Measurements from ENCODE around the gene PDCD1LG2.

- TF ChIP-seq EZH2phosphoT487 (IDR thresholded peaks at IDR 0.05; ENCODE audit: unreplicated experiment) (no peak), POLR2AphosphoS5 (IDR thresholded peaks at IDR 0.05; ENCODE audit: low read depth) (no peak), CTCF (conservative IDR thresholded peaks at IDR 0.05; ENCODE audit: low read depth in 2 of 2) (no peak), EZH2 (IDR thresholded peaks at IDR 0.05; ENCODE audit: low read depth, unreplicated experiment) (no peak), CREB1 (CRISPR knock-in tag; IDR thresholded peaks at IDR 0.05; ENCODE audit: low read depth) (no peak), STAT1 (IDR thresholded peaks at IDR 0.05; ENCODE audit: unreplicated experiment) (no peak)
These were observed 42.9 kb downstream of the PDCD1LG2 start for GRCh38 chr9:5553211-5553610.

Data from GM23338 (cell line).